ENCODE results near the gene ERMARD.
A peak's percentile ranks its signal among the peaks of the same experiment; 100 is the strongest.

The ERMARD gene

DNA sequence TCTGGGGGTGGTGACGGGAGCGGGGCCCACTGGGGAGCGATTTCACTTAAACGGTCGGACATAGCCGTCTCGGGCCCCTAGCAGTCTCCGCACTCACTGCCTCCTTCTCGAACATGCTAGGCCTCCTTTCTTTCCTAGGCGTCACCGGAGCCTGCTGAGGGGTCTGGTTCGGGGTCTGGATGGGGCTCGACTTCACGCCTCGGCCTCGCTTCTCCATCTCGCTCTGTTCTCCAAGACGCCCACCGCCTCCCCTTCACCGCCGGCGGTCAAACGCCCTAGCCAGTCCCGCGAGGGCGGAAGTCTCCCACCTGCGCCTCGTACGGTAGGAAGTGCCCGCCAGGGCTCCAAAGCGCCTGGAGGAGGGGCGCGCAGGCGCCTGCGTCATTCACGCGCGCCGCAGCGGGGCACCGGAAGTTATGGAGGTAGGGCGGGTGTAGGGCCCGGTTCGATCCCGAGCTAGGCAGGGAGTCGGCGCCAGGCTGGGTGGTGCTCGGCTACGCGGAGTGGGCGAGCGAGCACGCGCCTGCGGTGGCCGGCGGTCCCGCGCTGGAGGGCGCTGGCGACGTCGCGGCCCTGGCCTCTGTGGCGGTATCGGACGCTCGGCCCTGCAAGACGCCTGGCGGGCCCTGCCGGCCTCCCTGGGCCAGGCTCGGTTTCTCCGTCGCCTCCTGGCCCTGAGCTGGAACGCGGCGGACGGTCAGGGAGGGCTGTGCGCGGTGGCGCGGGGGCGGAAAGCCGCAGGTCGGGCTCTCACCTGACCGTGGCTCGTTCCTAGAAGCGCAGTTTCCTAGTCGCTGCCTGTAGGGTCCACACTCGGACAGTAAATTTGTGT is at the start of gene ERMARD, which contains the start of gene DYNLT2:
Gene ERMARD, plus strand, starts transcription at position 381 of the 832 bp plus-strand sequence. Its CDS starts 36 bp downstream, at position 417.
Gene DYNLT2, minus strand, starts transcription at position 331 of the 832 bp plus-strand sequence. Its CDS starts 114 bp downstream, at position 217.
- peak; percentile 60 for DNase-seq (ENCODE audit: low read depth)
- H3K4me3 ChIP-seq (ENCODE audit: control insufficient read depth, low read depth, low read length): peak within 1 kb of the TSS; percentile 82
- TF ChIP-seq, protein P1, sequence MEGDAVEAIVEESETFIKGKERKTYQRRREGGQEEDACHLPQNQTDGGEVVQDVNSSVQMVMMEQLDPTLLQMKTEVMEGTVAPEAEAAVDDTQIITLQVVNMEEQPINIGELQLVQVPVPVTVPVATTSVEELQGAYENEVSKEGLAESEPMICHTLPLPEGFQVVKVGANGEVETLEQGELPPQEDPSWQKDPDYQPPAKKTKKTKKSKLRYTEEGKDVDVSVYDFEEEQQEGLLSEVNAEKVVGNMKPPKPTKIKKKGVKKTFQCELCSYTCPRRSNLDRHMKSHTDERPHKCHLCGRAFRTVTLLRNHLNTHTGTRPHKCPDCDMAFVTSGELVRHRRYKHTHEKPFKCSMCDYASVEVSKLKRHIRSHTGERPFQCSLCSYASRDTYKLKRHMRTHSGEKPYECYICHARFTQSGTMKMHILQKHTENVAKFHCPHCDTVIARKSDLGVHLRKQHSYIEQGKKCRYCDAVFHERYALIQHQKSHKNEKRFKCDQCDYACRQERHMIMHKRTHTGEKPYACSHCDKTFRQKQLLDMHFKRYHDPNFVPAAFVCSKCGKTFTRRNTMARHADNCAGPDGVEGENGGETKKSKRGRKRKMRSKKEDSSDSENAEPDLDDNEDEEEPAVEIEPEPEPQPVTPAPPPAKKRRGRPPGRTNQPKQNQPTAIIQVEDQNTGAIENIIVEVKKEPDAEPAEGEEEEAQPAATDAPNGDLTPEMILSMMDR (IDR thresholded peaks at IDR 0.05; ENCODE audit: control insufficient read depth, insufficient read depth, low read depth, low read length, missing control alignments): no peak

DNA sequence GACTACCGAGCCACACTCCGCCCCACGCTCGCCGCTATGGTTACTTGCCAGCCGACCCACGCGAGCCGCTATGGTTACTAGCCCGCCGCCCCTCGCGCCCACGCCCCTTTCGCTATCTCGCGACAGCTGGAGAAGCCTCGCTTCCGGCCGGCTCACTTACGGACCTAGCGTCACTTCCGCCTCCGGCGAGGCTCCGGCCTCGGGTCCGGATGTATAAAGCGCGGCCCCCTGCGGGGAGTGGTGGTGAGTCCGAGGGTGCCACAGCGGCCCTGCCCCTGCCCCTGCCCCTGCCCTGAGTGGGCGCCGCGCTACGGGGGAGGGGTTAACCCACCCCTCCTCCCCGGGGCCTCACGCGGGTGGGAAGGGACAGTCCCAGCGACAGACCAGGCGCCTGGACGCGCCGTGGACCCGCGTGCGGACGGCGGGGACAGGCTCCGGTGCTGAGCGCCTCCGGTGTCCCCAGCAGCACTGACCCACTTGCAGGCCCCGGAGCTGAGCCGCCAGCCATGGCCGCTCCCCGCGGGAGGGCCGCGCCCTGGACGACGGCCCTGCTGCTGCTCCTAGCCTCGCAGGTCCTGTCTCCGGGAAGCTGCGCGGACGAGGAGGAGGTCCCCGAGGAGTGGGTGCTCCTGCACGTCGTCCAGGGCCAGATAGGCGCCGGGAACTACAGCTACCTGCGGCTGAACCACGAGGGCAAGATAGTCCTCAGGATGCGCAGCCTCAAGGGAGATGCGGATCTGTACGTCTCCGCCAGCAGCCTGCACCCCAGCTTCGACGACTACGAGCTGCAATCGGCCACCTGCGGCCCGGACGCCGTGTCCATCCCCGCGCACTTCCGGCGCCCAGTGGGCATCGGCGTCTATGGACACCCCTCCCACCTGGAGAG is 49.2 kb upstream of the ERMARD start, which contains the start of the genes C6orf120 and WDR27:
Gene C6orf120, plus strand, starts transcription at position 173 of the 886 bp plus-strand sequence. Its CDS starts 334 bp downstream, at position 507.
Gene WDR27, minus strand, starts transcription at position 76 of the 886 bp plus-strand sequence. CDS start 13,024 bp downstream, outside the sequence.
- TF ChIP-seq, protein P1 (IDR thresholded peaks at IDR 0.05; ENCODE audit: control insufficient read depth, insufficient read depth, low read depth, low read length, missing control alignments): no peak
- peak within 1 kb of the TSS; percentile 55 for H3K4me3 ChIP-seq (ENCODE audit: control insufficient read depth, low read depth, low read length)
- peak; percentile 84 for DNase-seq (ENCODE audit: low read depth)

DNA sequence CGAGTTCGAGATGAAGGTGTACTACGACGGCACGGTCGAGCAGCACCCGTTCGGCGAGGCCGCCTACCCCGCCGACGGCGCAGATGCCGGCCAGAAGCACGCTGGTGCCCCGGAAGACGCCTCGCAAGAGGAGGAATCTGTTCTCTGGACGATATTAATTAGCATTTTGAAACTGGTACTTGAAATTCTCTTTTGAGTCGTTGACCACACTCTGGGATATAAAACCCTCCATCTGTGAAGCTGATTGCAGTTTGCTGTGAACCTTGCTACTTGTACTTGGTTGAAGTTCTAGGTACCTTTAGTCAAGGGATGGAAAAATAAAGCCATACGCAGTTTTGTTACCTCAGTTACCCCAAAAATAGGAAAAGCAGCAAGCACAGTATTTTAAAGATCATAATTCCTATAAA is 48.6 kb upstream of the ERMARD start:
- H3K4me3 ChIP-seq (ENCODE audit: control insufficient read depth, low read depth, low read length): peak overlapping the region; percentile 55
- DNase-seq (ENCODE audit: low read depth): no peak
- TF ChIP-seq, protein P1 (IDR thresholded peaks at IDR 0.05; ENCODE audit: control insufficient read depth, insufficient read depth, low read depth, low read length, missing control alignments): no peak

DNA sequence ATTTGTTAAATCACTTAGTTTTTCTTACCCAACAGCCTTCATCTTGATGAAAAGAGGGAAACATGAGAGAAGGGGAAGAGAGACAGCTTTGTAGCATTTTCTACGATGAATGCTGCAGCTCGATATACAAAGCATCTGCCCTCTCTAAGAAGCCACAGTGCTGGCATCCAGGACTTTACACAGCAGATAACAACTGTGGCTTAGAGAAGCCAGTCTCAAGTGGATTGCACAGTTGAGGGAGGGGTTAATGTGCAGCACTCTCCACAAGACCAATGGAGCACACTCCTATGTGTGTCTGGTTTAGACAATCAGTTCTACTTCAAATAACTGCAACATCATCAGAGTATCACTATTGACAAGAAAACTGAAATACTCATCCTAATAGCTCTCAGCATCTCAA is 43.6 kb upstream of the ERMARD start:
- DNase-seq (ENCODE audit: low read depth): no peak
- no peak overlapping the region for H3K4me3 ChIP-seq (ENCODE audit: control insufficient read depth, low read depth, low read length)
- TF ChIP-seq, protein P1 (IDR thresholded peaks at IDR 0.05; ENCODE audit: control insufficient read depth, insufficient read depth, low read depth, low read length, missing control alignments): no peak

DNA sequence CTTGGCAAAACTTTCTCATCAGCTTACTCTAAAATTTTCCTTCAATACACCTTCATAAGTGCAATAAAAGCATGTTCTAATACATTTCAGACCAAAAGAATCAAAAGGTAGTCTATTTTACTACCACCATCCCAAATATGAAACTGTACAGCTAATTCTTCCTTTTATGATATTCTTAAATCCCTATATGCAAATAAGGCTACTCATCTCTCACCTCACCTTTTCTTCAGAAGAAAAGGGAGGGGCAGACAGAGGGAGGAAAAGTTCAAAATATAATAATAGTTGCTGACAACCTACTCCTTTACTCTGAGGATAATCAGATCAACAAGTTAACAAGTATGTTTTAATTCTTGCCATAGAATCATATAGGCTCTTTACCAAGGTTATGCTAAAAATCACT is 42.1 kb upstream of the ERMARD start:
- DNase-seq (ENCODE audit: low read depth): no peak
- no peak overlapping the region for H3K4me3 ChIP-seq (ENCODE audit: control insufficient read depth, low read depth, low read length)
- TF ChIP-seq, protein P1 (IDR thresholded peaks at IDR 0.05; ENCODE audit: control insufficient read depth, insufficient read depth, low read depth, low read length, missing control alignments): no peak

DNA sequence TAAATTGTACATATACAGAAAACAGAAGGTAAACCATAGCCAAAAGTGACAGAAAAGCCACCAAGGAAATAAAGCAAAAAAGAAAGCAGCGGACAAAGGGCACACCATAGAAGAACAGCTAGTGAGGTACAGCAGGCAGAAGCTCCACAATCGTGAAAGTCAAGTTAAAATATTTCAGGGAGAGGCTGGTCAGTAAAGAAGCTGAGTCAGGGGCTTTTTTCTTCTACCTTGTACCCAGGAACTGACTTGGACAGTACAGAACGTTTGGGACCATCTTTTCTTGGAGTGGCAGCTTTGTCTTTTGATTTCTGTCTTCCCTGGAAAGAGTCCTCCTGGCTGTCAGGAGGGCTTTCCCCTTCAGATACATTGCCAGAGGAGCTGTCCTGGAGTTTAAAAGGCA is 41.4 kb upstream of the ERMARD start:
- TF ChIP-seq, protein P1 (IDR thresholded peaks at IDR 0.05; ENCODE audit: control insufficient read depth, insufficient read depth, low read depth, low read length, missing control alignments): no peak
- H3K4me3 ChIP-seq (ENCODE audit: control insufficient read depth, low read depth, low read length): no peak overlapping the region
- DNase-seq (ENCODE audit: low read depth): no peak

All from AG09309 (cell line).